CD8-positive, alpha-beta memory T cell (primary cell): ENCODE results near the gene RENBP. TPM values are rescaled to one million over a fixed set of nuclear protein-coding genes. Genes with fewer than 3 reads are reported as not detected.
A peak's percentile ranks its signal among the peaks of the same experiment; 100 is the strongest.

ENCODE experiments used
- CTCF ChIA-PET: fragments of 350-600 bp; sonication (Branson Sonifier 250); formaldehyde crosslinking; loops from one replicate; lab custom pipeline; 2021; ENCODE audit warnings: antibody characterized with exemption; lab: Charles Lee
- POLR2A ChIA-PET: fragments of 350-600 bp; sonication (Branson Sonifier 250); formaldehyde crosslinking; loops from one replicate; lab custom pipeline; 2021; ENCODE audit warnings: antibody characterized with exemption; lab: Charles Lee
- DNase-seq, 5 donors: peaks; one replicate each; pipeline versions ENCODE4 v3.0.0 to v3.0.0-alpha.2; 2020 to 2022; ENCODE audit warnings: mixed read lengths in 1 of 5
- H3K27ac ChIP-seq: one replicate; pipeline ENCODE4 v1.7.0; 2013; ENCODE audit warnings: low read depth, mild to moderate bottlenecking, low read length, moderate library complexity
- H3K27me3 ChIP-seq: 2 replicates; pipeline ENCODE4 v1.7.0; 2013; ENCODE audit warnings: low read length, mild to moderate bottlenecking; ENCODE audit not compliant: insufficient read depth, poor library complexity, severe bottlenecking
- H3K36me3 ChIP-seq: 2 replicates; pipeline ENCODE4 v1.7.0; 2013; ENCODE audit warnings: mild to moderate bottlenecking, low read length, moderate library complexity; ENCODE audit not compliant: insufficient read depth
- H3K4me1 ChIP-seq: 2 replicates; pipeline ENCODE4 v1.7.0; 2013; ENCODE audit warnings: mild to moderate bottlenecking, low read length, moderate library complexity; ENCODE audit not compliant: insufficient read depth
- H3K4me3 ChIP-seq: 2 replicates; pipeline ENCODE4 v1.7.0; 2013; ENCODE audit warnings: mild to moderate bottlenecking, low read length
- H3K9me3 ChIP-seq: 2 replicates; pipeline ENCODE4 v1.7.0; 2013; ENCODE audit warnings: mild to moderate bottlenecking, low read length
- H3K27ac Mint-ChIP-seq, 8 donors: one replicate each; pipeline ENCODE4 v1.8.0; 2020 to 2021; ENCODE audit warnings: mixed read lengths in 8 of 8, mild to moderate bottlenecking in 6 of 8, inconsistent platforms in 3 of 8, moderate library complexity in 3 of 8
- H3K27me3 Mint-ChIP-seq, 2 donors: one replicate each; pipeline ENCODE4 v1.8.0; 2020 to 2021; ENCODE audit warnings: mixed read lengths in 2 of 2, mild to moderate bottlenecking in 1 of 2, moderate library complexity in 1 of 2
- H3K36me3 Mint-ChIP-seq, 3 donors: one replicate each; pipeline ENCODE4 v1.8.0; 2020 to 2021; ENCODE audit warnings: mixed read lengths in 3 of 3, inconsistent platforms in 1 of 3, mild to moderate bottlenecking in 1 of 3
- H3K4me1 Mint-ChIP-seq, 3 donors: one replicate each; pipeline ENCODE4 v1.8.0; 2020 to 2021; ENCODE audit warnings: mixed read lengths in 3 of 3, inconsistent platforms in 1 of 3, mild to moderate bottlenecking in 1 of 3
- H3K4me3 Mint-ChIP-seq, 7 donors: one replicate each; pipeline ENCODE4 v1.8.0; 2020 to 2021; ENCODE audit warnings: mixed read lengths in 7 of 7, mild to moderate bottlenecking in 6 of 7, moderate library complexity in 4 of 7, inconsistent platforms in 2 of 7
- H3K9me3 Mint-ChIP-seq, 5 donors: one replicate each; pipeline ENCODE4 v1.8.0; 2020 to 2022; ENCODE audit warnings: mixed read lengths in 5 of 5, mild to moderate bottlenecking in 3 of 5, moderate library complexity in 2 of 5, inconsistent platforms in 1 of 5
- polyA plus RNA-seq: library from polyadenylated mRNA; unstranded; fragments of 300-500 nt; fragmentation: Illumina TruSeq; gene quantifications from one replicate; pipeline ENCODE4 v1.2.3, GENCODE V29; 2021
- total RNA-seq, 2 experiments: library from RNA; stranded (reverse); gene quantifications; one replicate each; pipeline ENCODE4 v1.2.3, GENCODE V29; 2021

Gene RENBP
- total and polyA plus RNA-seq, 3 experiments from 2014 or later: 3.5 to 4.6 TPM; not detected in 1

DNA sequence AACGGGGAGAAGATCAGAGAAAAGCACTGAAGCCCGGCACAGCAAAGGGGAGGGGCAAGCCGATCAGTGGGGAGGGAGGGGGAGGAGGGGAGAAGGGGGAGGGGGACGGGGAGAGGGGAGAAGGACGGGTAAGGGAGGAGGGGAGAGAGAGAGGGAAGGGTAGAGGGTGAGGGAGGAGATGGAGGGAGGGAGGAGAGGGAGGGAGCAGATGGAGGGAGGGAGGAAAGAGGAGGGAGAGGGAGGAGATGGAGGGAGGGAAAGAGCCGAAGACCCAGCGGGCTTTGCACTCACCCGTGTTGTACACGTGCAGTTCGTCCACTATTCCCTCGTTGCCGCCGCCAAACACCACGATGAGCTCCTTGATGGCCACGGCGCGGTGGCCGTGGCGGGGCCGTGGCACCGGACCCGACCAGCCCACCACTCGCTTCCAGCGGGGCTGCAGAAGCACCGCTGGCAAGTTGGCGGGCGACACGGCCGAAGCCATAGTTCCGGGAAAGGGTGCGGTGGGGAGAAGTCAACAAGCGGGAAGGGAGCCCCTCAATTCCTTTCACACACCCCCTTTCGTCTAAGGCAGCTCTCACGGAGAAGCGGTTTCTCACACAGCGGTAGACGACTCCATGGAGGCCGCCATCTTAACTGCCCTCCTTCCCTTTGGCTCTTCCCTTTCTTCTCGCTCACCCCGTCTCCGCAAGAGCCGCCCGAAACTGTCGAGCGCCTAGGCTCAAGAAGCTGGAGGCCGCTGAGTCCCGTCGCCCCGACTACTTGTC, 26.1 kb upstream of the RENBP start:
- peaks cover 0 to 2% (median 0%) of the 10 kb centered on the region in 5 donors for H3K9me3 Mint-ChIP-seq
- ChIA-PET CTCF (interaction anchor here (1.0 to 7.2 kb wide), 6 partner anchors 9 to 577 kb away, joined by 3 to 54 read pairs (median 3); partner anchors contain the start of gene IKBKG), POLR2A (interaction anchor here (1.0 to 3.7 kb wide), 6 partner anchors 10 to 427 kb away, joined by 3 to 27 read pairs (median 5); partner anchors contain the start of genes ARHGAP4 and RPL10)
- H3K27me3 ChIP-seq: no peaks in the 10 kb centered on the region
- peak overlapping the region; percentile 93 for H3K4me3 ChIP-seq
- H3K4me1 Mint-ChIP-seq: peaks cover 49 to 55% (median 49%) of the 10 kb centered on the region in 3 donors
- H3K36me3 ChIP-seq: no peaks in the 10 kb centered on the region
- no peaks in the 10 kb centered on the region for H3K9me3 ChIP-seq
- peak overlapping the region; percentile 94 for H3K27ac ChIP-seq
- peaks cover 0 to 8% of the 10 kb centered on the region in 2 donors for H3K27me3 Mint-ChIP-seq
- H3K4me1 ChIP-seq: peaks cover 42% of the 10 kb centered on the region
- peak overlapping the region; percentile 95 to 100 (median 100) for H3K4me3 Mint-ChIP-seq
- peak overlapping the region; percentile 98 to 100 (median 100) for H3K27ac Mint-ChIP-seq
- peak in 1 of 5 donors; percentile 29 for DNase-seq
- peaks cover 0 to 17% (median 0%) of the 10 kb centered on the region in 3 donors for H3K36me3 Mint-ChIP-seq

- POLR2A ChIA-PET: interaction anchor here (1.9 to 3.7 kb wide), 2 partner anchors 11 to 42 kb away, joined by 15 to 27 read pairs; no protein-coding TSS in a partner anchor
- H3K27ac Mint-ChIP-seq: peak overlapping the region; percentile 47 to 98 (median 86)
Observed at GRCh38 chrX:153969904-153970356, 25.5 kb upstream of the RENBP start.

DNA sequence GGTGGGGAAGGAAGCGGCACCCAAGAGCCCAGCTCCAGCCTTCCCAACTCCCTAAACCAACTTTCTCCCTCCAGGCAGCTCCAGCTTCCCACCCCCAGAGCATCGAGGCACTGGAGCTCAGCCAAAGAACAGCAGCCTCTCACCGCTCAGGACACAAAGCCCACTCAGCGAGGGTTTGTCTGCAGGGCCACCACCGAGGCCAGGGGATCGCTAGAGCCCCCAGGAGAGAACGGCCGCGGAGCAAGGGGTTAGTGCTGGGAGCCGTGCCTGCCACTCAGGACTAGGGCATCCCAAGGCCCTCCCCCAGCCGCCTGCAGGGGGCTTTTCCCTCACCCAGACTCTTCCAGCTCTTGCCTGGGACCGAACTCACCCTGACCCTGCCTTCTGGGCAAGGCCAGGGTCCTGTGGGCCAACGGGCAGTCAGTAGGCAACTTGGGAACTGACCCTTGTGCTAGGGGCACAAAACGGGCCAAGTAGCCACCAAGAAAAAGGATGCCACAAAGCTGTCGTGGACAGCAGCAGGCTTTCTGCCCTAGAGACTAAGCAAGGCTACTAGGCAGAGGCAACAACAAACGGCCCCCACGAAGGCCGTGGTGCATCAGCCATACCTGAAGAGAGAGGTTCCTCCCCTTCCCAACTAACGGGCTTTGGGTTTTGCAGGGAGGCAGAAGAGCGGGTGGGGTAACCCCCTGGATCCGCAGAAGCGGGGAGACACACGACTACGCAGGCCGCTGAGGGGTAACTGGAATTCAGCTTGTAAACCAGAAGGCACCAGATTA, 24.9 kb upstream of the RENBP start:
- peaks cover 0 to 19% (median 0%) of the 10 kb centered on the region in 3 donors for H3K36me3 Mint-ChIP-seq
- peaks cover 0 to 2% (median 0%) of the 10 kb centered on the region in 5 donors for H3K9me3 Mint-ChIP-seq
- peak overlapping the region; percentile 95 to 100 (median 100) for H3K4me3 Mint-ChIP-seq
- H3K4me1 ChIP-seq: peaks cover 49% of the 10 kb centered on the region
- ChIA-PET POLR2A (interaction anchor here (0.8 to 3.7 kb wide), 4 partner anchors 14 to 41 kb away, joined by 3 to 27 read pairs (median 3); no protein-coding TSS in a partner anchor), CTCF (interaction anchor here (0.8 to 7.2 kb wide), 4 partner anchors 21 to 205 kb away, joined by 4 to 54 read pairs (median 5); partner anchors contain the start of genes IRAK1 and PLXNB3)
- no peaks in the 10 kb centered on the region for H3K9me3 ChIP-seq
- H3K27ac Mint-ChIP-seq: peak overlapping the region; percentile 47 to 98 (median 96)
- H3K27ac ChIP-seq: peak overlapping the region; percentile 67
- H3K4me1 Mint-ChIP-seq: peaks cover 48 to 55% (median 51%) of the 10 kb centered on the region in 3 donors
- H3K4me3 ChIP-seq: peak overlapping the region; percentile 93
- H3K36me3 ChIP-seq: no peaks in the 10 kb centered on the region
- H3K27me3 Mint-ChIP-seq: peaks cover 0 to 4% of the 10 kb centered on the region in 2 donors
- DNase-seq: peak in 1 of 5 donors; percentile 41
- H3K27me3 ChIP-seq: no peaks in the 10 kb centered on the region

More at GRCh38 chrX:153969904-153970356, 25.5 kb upstream of the RENBP start:
- peaks cover 48% of the 10 kb centered on the region for H3K4me1 ChIP-seq
- H3K4me3 ChIP-seq: peak overlapping the region; percentile 93
- H3K9me3 ChIP-seq: no peaks in the 10 kb centered on the region
- Mint-ChIP-seq H3K4me1 (peaks cover 52 to 58% (median 53%) of the 10 kb centered on the region in 3 donors), H3K27me3 (peaks cover 0 to 9% of the 10 kb centered on the region in 2 donors), H3K36me3 (peaks cover 0 to 17% (median 0%) of the 10 kb centered on the region in 3 donors), H3K4me3 (peak overlapping the region; percentile 95 to 100 (median 100)), H3K9me3 (peaks cover 0 to 2% (median 0%) of the 10 kb centered on the region in 5 donors)
- H3K36me3 ChIP-seq: no peaks in the 10 kb centered on the region
- CTCF ChIA-PET: interaction anchor here (1.7 to 7.2 kb wide), 2 partner anchors 11 to 22 kb away, joined by 9 to 54 read pairs; no protein-coding TSS in a partner anchor
- peak overlapping the region; percentile 67 for H3K27ac ChIP-seq
- DNase-seq: no peak
- no peaks in the 10 kb centered on the region for H3K27me3 ChIP-seq

DNA sequence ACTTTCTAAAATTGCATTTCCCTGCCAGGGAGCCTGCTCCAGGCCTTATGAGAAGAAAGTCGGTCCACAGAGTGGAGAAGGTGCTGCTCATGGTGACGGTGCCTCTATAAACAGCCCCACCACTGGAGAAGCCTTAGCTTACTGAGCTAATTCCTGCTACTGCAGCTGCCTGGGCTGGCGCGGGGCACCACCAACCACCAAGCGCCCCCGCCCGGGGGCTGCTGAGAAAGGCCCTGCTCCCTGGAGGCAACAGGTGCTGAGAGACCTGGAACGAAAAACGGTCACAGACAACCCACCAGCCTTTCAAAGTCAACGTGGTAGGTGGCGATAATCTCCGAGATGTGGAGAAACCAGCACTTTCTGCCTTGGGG, 24.3 kb upstream of the RENBP start:
- POLR2A ChIA-PET: interaction anchor here (0.8 to 1.0 kb wide), 3 partner anchors 13 to 40 kb away, joined by 3 read pairs; no protein-coding TSS in a partner anchor

DNA sequence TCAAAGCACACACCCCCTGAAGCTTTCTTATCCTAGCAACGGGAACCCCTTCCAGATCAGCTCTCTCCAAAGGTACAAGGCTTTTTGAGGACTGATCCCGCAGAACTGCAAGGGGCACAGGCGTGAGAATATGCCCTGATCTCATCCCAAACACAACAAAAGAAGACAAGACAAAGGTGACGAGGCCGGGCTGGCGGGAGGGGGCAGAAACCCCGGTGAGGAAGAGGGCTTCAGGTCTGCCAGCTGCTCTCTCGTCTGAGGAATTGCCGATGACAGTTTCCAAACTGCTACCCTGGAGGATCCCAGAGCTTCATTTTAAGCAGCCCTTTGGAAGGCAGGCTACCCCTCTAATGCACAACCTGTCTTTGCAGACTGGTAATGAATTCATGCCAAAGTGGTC, 23.8 kb upstream of the RENBP start:
- H3K4me3 ChIP-seq: peak overlapping the region; percentile 93
- peak in 1 of 5 donors; percentile 32 for DNase-seq
- POLR2A ChIA-PET: interaction anchor here (0.8 to 1.6 kb wide), 4 partner anchors 13 to 174 kb away, joined by 3 to 4 read pairs (median 4); partner anchors contain the start of genes IDH3G and SSR4
- H3K27me3 Mint-ChIP-seq: peaks cover 0 to 4% of the 10 kb centered on the region in 2 donors
- peaks cover 10% of the 10 kb centered on the region for H3K36me3 ChIP-seq
- peaks cover 39% of the 10 kb centered on the region for H3K4me1 ChIP-seq
- H3K36me3 Mint-ChIP-seq: peaks cover 0 to 22% (median 0%) of the 10 kb centered on the region in 3 donors
- no peaks in the 10 kb centered on the region for H3K9me3 ChIP-seq
- peak overlapping the region; percentile 67 for H3K27ac ChIP-seq
- H3K4me1 Mint-ChIP-seq: peaks cover 37 to 48% (median 42%) of the 10 kb centered on the region in 3 donors
- H3K27me3 ChIP-seq: no peaks in the 10 kb centered on the region
- H3K4me3 Mint-ChIP-seq: peak overlapping the region; percentile 95 to 100 (median 100)
- CTCF ChIA-PET: interaction anchor here (0.7 to 7.2 kb wide), 6 partner anchors 20 to 52 kb away, joined by 3 to 54 read pairs (median 5); partner anchors contain the start of gene IRAK1
- peak overlapping the region; percentile 88 to 98 (median 96) for H3K27ac Mint-ChIP-seq
- peaks cover 0 to 2% (median 0%) of the 10 kb centered on the region in 5 donors for H3K9me3 Mint-ChIP-seq

More for the DNA sequence above, 24.3 kb upstream of the RENBP start:
- Histone ChIP-seq H3K27ac (peak overlapping the region; percentile 67), H3K36me3 (peaks cover 5% of the 10 kb centered on the region), H3K27me3 (no peaks in the 10 kb centered on the region), H3K9me3 (no peaks in the 10 kb centered on the region), H3K4me3 (peak overlapping the region; percentile 93), H3K4me1 (peaks cover 43% of the 10 kb centered on the region)
- Mint-ChIP-seq H3K36me3 (peaks cover 0 to 22% (median 0%) of the 10 kb centered on the region in 3 donors), H3K4me3 (peak overlapping the region; percentile 95 to 100 (median 100)), H3K27me3 (peaks cover 0 to 4% of the 10 kb centered on the region in 2 donors), H3K9me3 (peaks cover 0 to 2% (median 0%) of the 10 kb centered on the region in 5 donors), H3K4me1 (peaks cover 42 to 51% (median 46%) of the 10 kb centered on the region in 3 donors), H3K27ac (peak overlapping the region; percentile 47 to 98 (median 96))
- CTCF ChIA-PET: interaction anchor here (0.8 to 7.2 kb wide), 5 partner anchors 21 to 205 kb away, joined by 4 to 54 read pairs (median 5); partner anchors contain the start of genes IRAK1 and PLXNB3
- DNase-seq: peak in 2 of 5 donors; percentile 54 to 60

GRCh38 chrX:153967536-153968224, 23.2 kb upstream of the RENBP start:
- Mint-ChIP-seq H3K4me3 (peak overlapping the region; percentile 95 to 100 (median 100)), H3K4me1 (peaks cover 33 to 44% (median 38%) of the 10 kb centered on the region in 3 donors), H3K9me3 (peaks cover 0 to 2% (median 0%) of the 10 kb centered on the region in 5 donors), H3K27me3 (peaks cover 0 to 4% of the 10 kb centered on the region in 2 donors), H3K27ac (peak overlapping the region; percentile 88 to 98 (median 96)), H3K36me3 (peaks cover 0 to 23% (median 0%) of the 10 kb centered on the region in 3 donors)
- Histone ChIP-seq H3K4me1 (peaks cover 39% of the 10 kb centered on the region), H3K9me3 (no peaks in the 10 kb centered on the region), H3K27me3 (no peaks in the 10 kb centered on the region), H3K27ac (peak overlapping the region; percentile 67), H3K36me3 (peaks cover 12% of the 10 kb centered on the region), H3K4me3 (peak overlapping the region; percentile 93)
- ChIA-PET CTCF (interaction anchor here (0.7 to 7.2 kb wide), 11 partner anchors 9 to 204 kb away, joined by 3 to 54 read pairs (median 4); partner anchors contain the start of genes IRAK1 and PLXNB3), POLR2A (interaction anchor here (0.8 to 1.6 kb wide), 3 partner anchors 39 to 173 kb away, joined by 4 read pairs; partner anchors contain the start of genes IDH3G and SSR4)
- peak in 3 of 5 donors; percentile 38 to 59 (median 59) for DNase-seq
